Psoas muscle (tissue), 8 donors: ENCODE data around the gene ZNF521. TPM values are rescaled to one million over a fixed set of nuclear protein-coding genes. Genes with fewer than 3 reads are reported as not detected.

ENCODE experiments used
- ATAC-seq, 4 donors: fragments of 200-7000 bp; cut with Tn5 transposase; one replicate each; pipeline ENCODE4 v1.9.1; 2020; ENCODE audit warnings: moderate library complexity in 3 of 4, mild to moderate bottlenecking in 2 of 4
- DNase-seq, 2 donors: peaks; one replicate each; pipeline ENCODE4 v3.0.0-alpha.2; 2020
- H3K27ac ChIP-seq: fragments of 200-600 bp; one replicate; pipeline ENCODE4 v1.8.0; 2022
- H3K27me3 ChIP-seq, 3 donors: fragments of 200-600 bp in 1 of 3; one replicate each; pipeline versions ENCODE4 v1.6.1 to v1.8.0; 2013 to 2022; ENCODE audit warnings: low read length in 2 of 3, mild to moderate bottlenecking in 2 of 3, moderate library complexity in 1 of 3; ENCODE audit not compliant: insufficient read depth in 3 of 3
- H3K36me3 ChIP-seq, 2 donors: fragments of 200-600 bp in 1 of 2; one replicate each; pipeline versions ENCODE4 v1.6.1 to v1.8.0; 2013 to 2022; ENCODE audit warnings: low read depth in 1 of 2, mild to moderate bottlenecking in 1 of 2, moderate library complexity in 1 of 2; ENCODE audit not compliant: insufficient read depth in 1 of 2
- H3K4me1 ChIP-seq: fragments of 200-600 bp; one replicate; pipeline ENCODE4 v1.8.0; 2022
- H3K4me3 ChIP-seq: fragments of 200-600 bp; one replicate; pipeline ENCODE4 v1.8.0; 2022; ENCODE audit warnings: mild to moderate bottlenecking
- H3K9me3 ChIP-seq: fragments of 200-600 bp; one replicate; pipeline ENCODE4 v1.8.0; 2022
- WGBS, 3 donors: extraction: QIAGEN DNeasy Blood & Tissue Kit; methylation state at CpG; one replicate each; pipeline versions ENCODE4 v1.1.6 to v1.1.7; 2013; 5-methylcytosine and 5-hydroxymethylcytosine counted together
- intact Hi-C, 2 donors: fragments of 100-400 bp; cut with DNase I; formaldehyde crosslinking; loops; one replicate each; pipeline versions ENCODE4 v1.11.0 to v1.14.2; 2022
- polyA plus RNA-seq, 3 donors: library from polyadenylated mRNA; stranded (reverse); fragments of 200-250 nt; gene quantifications; one replicate each; pipeline ENCODE4 v1.2.3, GENCODE V29; 2013
- total RNA-seq, 4 donors: library from RNA; stranded (reverse); fragmentation: NEBNext Ultra II Directional in 2 of 4; extraction: Animal tissue kit (Norgen Biotek cat#: 25700) in 2 of 4; gene quantifications; one replicate each; pipeline versions ENCODE4 v1.2.1 to v1.2.4, GENCODE V29; 2021 to 2023
- TF ChIP-seq, protein P1 (sequence below): fragments of 200-600 bp; IDR thresholded peaks from one replicate; pipeline ENCODE4 v1.8.0; 2022; ENCODE audit warnings: antibody characterized with exemption
- donor health status: healthy with polysubstance abuse.
- donor health status: DM: no; HTN: no; CAD: no; lungs with moderate emphysema.
- donor health status: Bipolar disorder and iron deficiency.
- donor health status: healthy.
- donor health status: DM: yes; HTN: yes; CAD: no.
- donor health status: DM: no; HTN: no; CAD: no.
- donor health status: DM: no; HTN: no; CAD: no.
- donor health status: DM: yes; HTN: yes; CAD: no.

Gene ZNF521
- total and polyA plus RNA-seq, 7 donors = 1.8 to 13.2 (median 4.2) TPM

GRCh38 chr18:25153426-25153825 lies 198.5 kb downstream of the ZNF521 start:
- no peak for ATAC-seq

DNA sequence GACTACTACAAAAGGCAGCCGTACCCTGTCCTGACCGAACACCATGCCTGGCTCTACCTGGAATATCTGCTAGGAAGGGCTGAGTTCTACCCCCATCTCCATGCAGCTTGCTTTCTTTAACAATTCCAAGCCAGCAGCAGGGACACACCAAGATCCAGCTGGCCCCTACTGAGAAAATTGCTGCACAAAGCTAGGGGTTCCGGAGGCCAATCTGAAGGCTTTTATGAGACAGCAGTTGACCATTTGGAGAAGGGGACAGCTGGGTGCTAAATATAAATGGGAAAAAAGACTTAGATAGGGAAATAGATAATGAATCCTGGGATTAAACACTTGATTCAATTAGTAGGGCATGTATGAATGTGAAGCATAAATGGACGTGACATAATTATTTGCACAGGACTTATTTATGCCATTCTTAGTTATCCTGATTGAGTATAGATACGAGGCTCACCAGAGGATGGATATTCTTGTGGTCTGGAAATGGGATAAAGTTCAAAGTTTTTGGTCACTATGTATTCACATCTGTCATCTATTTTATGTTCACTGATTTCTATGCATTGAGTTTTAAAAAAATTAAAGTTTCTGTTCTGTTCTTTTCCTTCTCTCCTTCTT lies 204.0 kb downstream of the ZNF521 start:
- no peaks in the 10 kb centered on the region for H3K4me1 ChIP-seq
- ATAC-seq (no peak), DNase-seq (no peak)
- no peak overlapping the region for H3K27ac ChIP-seq
- WGBS, 3 donors = 90 to 93% (median 91%) methylated on average over 5 of the region's 5 CpGs
- no peak overlapping the region for H3K4me3 ChIP-seq
- intact Hi-C loops = no loop called here
- TF ChIP-seq, protein P1, sequence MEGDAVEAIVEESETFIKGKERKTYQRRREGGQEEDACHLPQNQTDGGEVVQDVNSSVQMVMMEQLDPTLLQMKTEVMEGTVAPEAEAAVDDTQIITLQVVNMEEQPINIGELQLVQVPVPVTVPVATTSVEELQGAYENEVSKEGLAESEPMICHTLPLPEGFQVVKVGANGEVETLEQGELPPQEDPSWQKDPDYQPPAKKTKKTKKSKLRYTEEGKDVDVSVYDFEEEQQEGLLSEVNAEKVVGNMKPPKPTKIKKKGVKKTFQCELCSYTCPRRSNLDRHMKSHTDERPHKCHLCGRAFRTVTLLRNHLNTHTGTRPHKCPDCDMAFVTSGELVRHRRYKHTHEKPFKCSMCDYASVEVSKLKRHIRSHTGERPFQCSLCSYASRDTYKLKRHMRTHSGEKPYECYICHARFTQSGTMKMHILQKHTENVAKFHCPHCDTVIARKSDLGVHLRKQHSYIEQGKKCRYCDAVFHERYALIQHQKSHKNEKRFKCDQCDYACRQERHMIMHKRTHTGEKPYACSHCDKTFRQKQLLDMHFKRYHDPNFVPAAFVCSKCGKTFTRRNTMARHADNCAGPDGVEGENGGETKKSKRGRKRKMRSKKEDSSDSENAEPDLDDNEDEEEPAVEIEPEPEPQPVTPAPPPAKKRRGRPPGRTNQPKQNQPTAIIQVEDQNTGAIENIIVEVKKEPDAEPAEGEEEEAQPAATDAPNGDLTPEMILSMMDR = no peak
- H3K36me3 ChIP-seq = no peaks in the 10 kb centered on the region
- H3K9me3 ChIP-seq = no peaks in the 10 kb centered on the region
- no peaks in the 10 kb centered on the region for H3K27me3 ChIP-seq

More at GRCh38 chr18:25153426-25153825, 198.5 kb downstream of the ZNF521 start:
- no peak overlapping the region for H3K4me3 ChIP-seq
- TF ChIP-seq, protein P1 = no peak
- intact Hi-C loops = no loop called here
- no peaks in the 10 kb centered on the region for H3K9me3 ChIP-seq
- WGBS, 3 donors = 82 to 86% (median 84%) methylated on average over 6 of the region's 6 CpGs
- H3K27ac ChIP-seq = no peak overlapping the region
- H3K36me3 ChIP-seq = no peaks in the 10 kb centered on the region
- H3K4me1 ChIP-seq = no peaks in the 10 kb centered on the region
- no peaks in the 10 kb centered on the region for H3K27me3 ChIP-seq
- DNase-seq = no peak

GRCh38 chr18:25146512-25146910 lies 205.5 kb downstream of the ZNF521 start:
- 90 to 96% (median 94%) methylated on average over 2 of the region's 2 CpGs for WGBS, 3 donors
- TF ChIP-seq, protein P1 = no peak
- H3K4me1 ChIP-seq = no peaks in the 10 kb centered on the region
- intact Hi-C loops = no loop called here
- ATAC-seq (no peak), DNase-seq (no peak)
- no peaks in the 10 kb centered on the region for H3K9me3 ChIP-seq
- no peaks in the 10 kb centered on the region for H3K27me3 ChIP-seq
- no peak overlapping the region for H3K4me3 ChIP-seq
- no peak overlapping the region for H3K27ac ChIP-seq
- no peaks in the 10 kb centered on the region for H3K36me3 ChIP-seq

DNA sequence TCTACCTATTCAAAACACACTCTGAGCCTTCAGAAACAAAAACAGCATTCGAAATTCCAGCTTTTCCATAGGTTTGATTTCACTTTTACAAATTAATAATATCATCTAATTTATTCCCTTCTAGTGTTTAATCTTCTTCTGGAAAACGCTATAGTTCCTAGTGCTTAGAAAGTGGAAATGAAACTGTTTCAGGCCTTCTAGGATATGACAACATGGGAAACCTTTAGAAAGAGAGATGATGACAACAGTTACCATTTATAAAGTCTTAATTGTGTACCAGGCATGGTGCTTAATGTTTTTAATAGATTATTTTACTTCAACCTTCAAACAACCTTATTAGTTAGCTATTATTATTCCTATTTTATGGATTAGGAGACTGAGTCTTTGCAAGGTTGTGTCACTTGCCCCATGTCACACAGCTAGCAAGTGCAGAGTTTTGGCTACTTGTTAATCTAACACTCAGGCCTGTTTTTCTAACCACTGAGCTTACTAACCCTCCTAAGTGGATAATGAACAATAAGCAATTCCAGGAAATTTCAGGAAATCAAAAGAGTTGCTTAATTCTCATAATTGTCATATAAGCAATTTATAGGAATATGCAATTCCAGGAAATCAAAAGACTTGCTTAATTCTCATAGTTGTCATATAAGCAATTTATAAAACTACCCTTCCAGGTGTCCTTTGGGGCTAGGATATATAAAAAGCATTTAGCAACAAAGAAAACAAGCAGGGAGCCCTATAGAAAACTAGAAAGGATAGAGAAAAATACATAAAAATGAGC lies 206.0 kb downstream of the ZNF521 start:
- DNase-seq = no peak
- no peak overlapping the region for H3K27ac ChIP-seq
- TF ChIP-seq, protein P1 = no peak
- 86 to 92% (median 88%) methylated on average over 2 of the region's 2 CpGs for WGBS, 3 donors
- no peak for ATAC-seq
- intact Hi-C loops = no loop called here
- no peaks in the 10 kb centered on the region for H3K27me3 ChIP-seq
- H3K4me3 ChIP-seq = no peak overlapping the region
- no peaks in the 10 kb centered on the region for H3K9me3 ChIP-seq
- H3K4me1 ChIP-seq = no peaks in the 10 kb centered on the region
- no peaks in the 10 kb centered on the region for H3K36me3 ChIP-seq
